ENCODE data around the gene MYLK3. TPM values are rescaled to one million over a fixed set of nuclear protein-coding genes. Genes with fewer than 3 reads are reported as not detected.
"Not testable (repeated sequence)": the region's sequence is repeated elsewhere in the genome, so short reads cannot be mapped to it uniquely, and the experiment has no call there.

MYLK3 gene
- total RNA-seq, 4 donors from 2014 or later, result 0.20 to 1.0 (median 0.26) TPM

DNA sequence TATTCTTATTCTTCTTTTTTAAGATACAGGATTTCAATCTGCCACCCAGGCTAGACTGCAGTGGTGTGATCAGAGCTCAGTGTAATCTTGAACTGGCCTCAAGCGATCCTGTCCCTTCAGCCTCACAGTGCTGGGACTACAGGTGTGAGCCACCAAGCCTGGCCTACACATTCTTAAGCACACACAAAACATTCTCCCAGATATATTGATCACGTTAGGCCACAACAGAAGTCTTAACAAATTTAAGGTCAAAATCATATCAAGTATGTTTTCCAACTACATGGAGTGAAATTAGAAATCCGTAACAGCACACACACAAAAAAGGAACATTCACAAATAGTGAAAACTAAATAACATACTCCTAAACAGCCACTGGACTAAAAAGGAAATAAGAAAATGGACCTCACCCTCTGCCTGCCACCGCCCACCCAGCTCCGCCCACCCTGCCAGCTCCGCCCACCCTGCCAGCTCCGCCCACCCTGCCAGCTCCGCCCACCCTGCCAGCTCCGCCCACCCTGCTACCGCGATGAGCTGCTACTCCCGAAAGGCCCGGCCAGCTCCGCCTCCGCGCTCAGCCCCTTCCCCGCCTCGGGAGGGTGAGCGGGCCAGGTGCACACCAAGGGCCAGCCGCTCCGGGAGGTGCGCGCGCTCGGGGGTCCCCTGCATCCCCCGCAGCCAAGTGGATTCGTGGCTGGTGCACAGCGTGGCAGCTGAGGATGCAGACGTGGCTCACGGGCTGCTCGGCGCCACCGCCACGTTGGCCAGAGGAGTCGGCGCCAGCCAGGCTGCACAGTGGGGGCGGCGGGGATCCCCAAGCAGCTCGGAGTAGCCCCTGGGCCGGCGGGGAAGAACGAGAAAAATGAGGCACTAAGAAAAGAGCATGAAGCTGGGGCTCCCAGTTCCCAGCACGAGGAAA lies 41.6 kb upstream of the MYLK3 start:
- 7% methylated on average over 31 to 35 of the region's 43 CpGs for WGBS, 2 donors
- DNase-seq (ENCODE audit: low spot score in 2 of 2), result peak; percentile 54 to 58
- Histone ChIP-seq H3K4me1 (peaks cover 0 to 9% (median 3%) of the 10 kb centered on the region in 4 donors), H3K36me3 (no peaks in the 10 kb centered on the region), H3K4me3 (peak overlapping the region; percentile 39 to 78 (median 72)), H3K27me3 (no peaks in the 10 kb centered on the region), H3K27ac (peak overlapping the region in 3 of 4 donors; percentile 63 to 81 (median 65)), H3K9me3 (peaks cover 0 to 19% (median 7%) of the 10 kb centered on the region in 4 donors)
- TF ChIP-seq, protein P1, sequence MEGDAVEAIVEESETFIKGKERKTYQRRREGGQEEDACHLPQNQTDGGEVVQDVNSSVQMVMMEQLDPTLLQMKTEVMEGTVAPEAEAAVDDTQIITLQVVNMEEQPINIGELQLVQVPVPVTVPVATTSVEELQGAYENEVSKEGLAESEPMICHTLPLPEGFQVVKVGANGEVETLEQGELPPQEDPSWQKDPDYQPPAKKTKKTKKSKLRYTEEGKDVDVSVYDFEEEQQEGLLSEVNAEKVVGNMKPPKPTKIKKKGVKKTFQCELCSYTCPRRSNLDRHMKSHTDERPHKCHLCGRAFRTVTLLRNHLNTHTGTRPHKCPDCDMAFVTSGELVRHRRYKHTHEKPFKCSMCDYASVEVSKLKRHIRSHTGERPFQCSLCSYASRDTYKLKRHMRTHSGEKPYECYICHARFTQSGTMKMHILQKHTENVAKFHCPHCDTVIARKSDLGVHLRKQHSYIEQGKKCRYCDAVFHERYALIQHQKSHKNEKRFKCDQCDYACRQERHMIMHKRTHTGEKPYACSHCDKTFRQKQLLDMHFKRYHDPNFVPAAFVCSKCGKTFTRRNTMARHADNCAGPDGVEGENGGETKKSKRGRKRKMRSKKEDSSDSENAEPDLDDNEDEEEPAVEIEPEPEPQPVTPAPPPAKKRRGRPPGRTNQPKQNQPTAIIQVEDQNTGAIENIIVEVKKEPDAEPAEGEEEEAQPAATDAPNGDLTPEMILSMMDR (IDR thresholded peaks at IDR 0.05), result no peak
- TF ChIP-seq EP300 (IDR thresholded peaks at IDR 0.05), result no peak
- TF ChIP-seq POLR2A (IDR thresholded peaks at IDR 0.05), result no peak

DNA sequence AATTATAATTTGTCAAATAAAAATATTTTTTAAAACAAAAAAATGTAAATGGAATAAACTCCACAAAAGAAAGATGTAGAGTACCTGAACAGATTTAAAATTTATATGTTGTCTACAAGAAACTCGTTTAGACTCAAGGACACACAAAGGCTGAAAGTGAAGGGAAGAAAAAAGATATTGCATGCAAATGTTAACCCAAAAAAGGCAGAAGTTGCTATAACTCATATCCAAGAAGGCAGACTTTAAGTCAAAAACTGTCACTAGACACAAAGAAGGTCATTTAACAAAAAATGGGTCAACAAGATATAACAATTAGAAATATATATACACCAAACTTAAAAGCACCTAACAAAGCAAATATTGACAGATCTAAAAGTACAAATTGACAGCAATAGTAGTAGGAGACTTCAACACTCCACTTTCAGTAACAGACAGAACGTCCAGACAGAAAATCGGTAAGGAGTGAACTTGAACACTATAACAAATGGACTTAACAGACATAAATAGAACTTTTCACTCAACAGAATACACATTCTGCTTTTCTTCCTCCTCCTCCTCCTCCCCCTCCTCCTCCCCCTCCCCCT lies 40.8 kb upstream of the MYLK3 start:
- Histone ChIP-seq H3K36me3 (no peaks in the 10 kb centered on the region), H3K27ac (peak overlapping the region in 2 of 4 donors; percentile 41 to 46), H3K4me3 (no peak overlapping the region), H3K9me3 (peaks cover 0 to 14% (median 5%) of the 10 kb centered on the region in 4 donors), H3K4me1 (peaks cover 0 to 9% (median 3%) of the 10 kb centered on the region in 4 donors), H3K27me3 (no peaks in the 10 kb centered on the region)
- WGBS, 2 donors, result 65% methylated on average over 3 of the region's 3 CpGs
- TF ChIP-seq POLR2A (IDR thresholded peaks at IDR 0.05) (no peak), EP300 (IDR thresholded peaks at IDR 0.05) (no peak)
- DNase-seq (ENCODE audit: low spot score in 2 of 2), result no peak

DNA sequence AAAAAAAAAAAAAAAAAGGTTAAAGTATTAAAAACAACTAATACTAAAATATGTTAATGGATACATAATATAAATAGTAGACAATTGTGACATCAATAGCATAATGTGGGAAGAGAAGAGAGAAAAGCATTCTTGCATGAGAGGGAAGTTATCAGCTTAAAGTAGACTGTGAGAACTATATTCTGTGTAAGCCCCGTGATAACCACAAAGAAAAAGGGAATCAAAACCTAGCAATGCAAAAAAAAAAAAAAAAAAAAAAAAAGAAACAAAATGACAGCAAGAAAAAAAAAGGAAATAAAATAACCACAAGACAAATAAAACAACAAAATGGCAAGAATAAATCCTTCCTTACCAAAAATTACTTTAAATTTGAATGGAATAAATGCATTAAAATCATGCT lies 39.8 kb upstream of the MYLK3 start:
- peaks cover 0 to 9% (median 3%) of the 10 kb centered on the region in 4 donors for H3K4me1 ChIP-seq
- no peaks in the 10 kb centered on the region for H3K27me3 ChIP-seq
- TF ChIP-seq, protein P1 (IDR thresholded peaks at IDR 0.05), result no peak
- TF ChIP-seq EP300 (IDR thresholded peaks at IDR 0.05), result no peak
- no peak for TF ChIP-seq POLR2A (IDR thresholded peaks at IDR 0.05)
- no peak overlapping the region for H3K4me3 ChIP-seq
- no peak overlapping the region for H3K27ac ChIP-seq
- H3K36me3 ChIP-seq, result no peaks in the 10 kb centered on the region
- DNase-seq (ENCODE audit: low spot score in 2 of 2), result no peak
- 84 to 86% methylated on average over 1 of the region's 1 CpG for WGBS, 2 donors
- peaks cover 0 to 5% (median 2%) of the 10 kb centered on the region in 4 donors for H3K9me3 ChIP-seq

DNA sequence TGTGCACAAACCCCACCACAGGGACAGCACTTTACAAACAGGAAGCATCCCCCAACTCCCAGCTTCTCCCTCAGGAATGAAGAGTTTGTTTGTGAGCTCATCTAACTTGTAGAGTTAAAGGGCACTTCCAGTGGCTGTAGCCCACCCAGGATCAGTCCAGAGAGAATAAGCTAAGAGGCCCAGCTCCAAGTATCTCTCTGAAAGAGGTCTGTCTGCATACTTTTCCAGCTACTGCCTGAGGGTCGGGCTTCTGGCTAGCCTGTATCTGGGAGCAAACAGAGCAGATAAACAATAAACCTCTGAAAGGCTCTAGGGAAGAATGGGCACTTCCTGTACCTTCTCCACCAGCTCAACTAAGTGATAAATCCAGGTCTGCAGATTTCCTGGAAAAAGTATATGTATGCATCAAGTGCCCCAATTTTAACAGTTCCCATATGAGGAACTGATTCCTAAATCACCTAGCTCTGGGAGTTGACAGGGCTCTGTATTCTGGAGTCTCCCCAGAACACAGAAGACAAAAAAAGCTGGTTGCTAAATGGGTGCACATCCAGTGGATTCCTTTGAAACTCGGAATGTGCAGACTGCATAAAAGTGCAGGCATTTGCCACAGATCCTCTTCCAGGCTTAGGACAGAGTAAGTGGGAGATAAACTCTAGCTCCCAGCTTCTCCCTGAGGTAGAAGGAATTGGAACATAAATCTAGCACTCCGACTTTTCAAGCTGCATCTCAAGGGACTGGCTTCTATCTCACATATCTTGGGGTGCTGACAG lies 37.1 kb upstream of the MYLK3 start:
- TF ChIP-seq POLR2A (IDR thresholded peaks at IDR 0.05) (no peak), EP300 (IDR thresholded peaks at IDR 0.05) (no peak)
- TF ChIP-seq, protein P1 (IDR thresholded peaks at IDR 0.05), result no peak
- Histone ChIP-seq H3K27ac (no peak overlapping the region), H3K4me3 (no peak overlapping the region), H3K27me3 (no peaks in the 10 kb centered on the region), H3K4me1 (peaks cover 0 to 9% (median 3%) of the 10 kb centered on the region in 4 donors), H3K36me3 (no peaks in the 10 kb centered on the region), H3K9me3 (peaks cover 0 to 5% (median 2%) of the 10 kb centered on the region in 4 donors)
- no peak for DNase-seq (ENCODE audit: low spot score in 2 of 2)
- 40 to 42% methylated on average over 3 of the region's 3 CpGs for WGBS, 2 donors

DNA sequence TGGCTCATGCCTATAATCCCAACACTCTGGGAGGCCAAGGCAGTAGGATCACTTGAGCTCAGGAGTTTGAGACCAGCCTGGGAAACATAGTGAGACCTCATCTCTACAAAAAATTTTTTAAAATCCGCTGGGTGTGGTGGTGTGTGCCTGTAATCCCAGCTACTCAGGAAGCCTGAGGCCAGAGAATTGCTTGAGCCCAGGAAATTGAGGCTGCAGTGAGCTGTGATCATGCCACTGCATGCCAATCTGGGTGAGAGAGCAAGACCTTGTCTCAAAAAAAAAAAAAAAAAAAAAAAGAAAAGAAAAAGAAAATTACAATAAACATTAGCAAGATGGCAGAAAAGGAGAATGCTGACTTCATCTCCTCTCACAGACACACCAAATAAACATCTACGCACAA lies 36.4 kb upstream of the MYLK3 start:
- not testable (repeated sequence) for H3K27ac ChIP-seq; H3K27me3 ChIP-seq; H3K4me1 ChIP-seq; DNase-seq (ENCODE audit: low spot score in 2 of 2); H3K9me3 ChIP-seq; H3K4me3 ChIP-seq; H3K36me3 ChIP-seq
- 72 to 78% methylated on average over 2 of the region's 2 CpGs for WGBS, 2 donors
